ENCODE measurements around the gene CEACAM5. TPM values are rescaled to one million over a fixed set of nuclear protein-coding genes. Genes with fewer than 3 reads are reported as not detected.
A peak's percentile ranks its signal among the peaks of the same experiment; 100 is the strongest.

The CEACAM5 gene
- total RNA-seq, 1 experiment from 2014 or later, result 18.1 TPM

DNA sequence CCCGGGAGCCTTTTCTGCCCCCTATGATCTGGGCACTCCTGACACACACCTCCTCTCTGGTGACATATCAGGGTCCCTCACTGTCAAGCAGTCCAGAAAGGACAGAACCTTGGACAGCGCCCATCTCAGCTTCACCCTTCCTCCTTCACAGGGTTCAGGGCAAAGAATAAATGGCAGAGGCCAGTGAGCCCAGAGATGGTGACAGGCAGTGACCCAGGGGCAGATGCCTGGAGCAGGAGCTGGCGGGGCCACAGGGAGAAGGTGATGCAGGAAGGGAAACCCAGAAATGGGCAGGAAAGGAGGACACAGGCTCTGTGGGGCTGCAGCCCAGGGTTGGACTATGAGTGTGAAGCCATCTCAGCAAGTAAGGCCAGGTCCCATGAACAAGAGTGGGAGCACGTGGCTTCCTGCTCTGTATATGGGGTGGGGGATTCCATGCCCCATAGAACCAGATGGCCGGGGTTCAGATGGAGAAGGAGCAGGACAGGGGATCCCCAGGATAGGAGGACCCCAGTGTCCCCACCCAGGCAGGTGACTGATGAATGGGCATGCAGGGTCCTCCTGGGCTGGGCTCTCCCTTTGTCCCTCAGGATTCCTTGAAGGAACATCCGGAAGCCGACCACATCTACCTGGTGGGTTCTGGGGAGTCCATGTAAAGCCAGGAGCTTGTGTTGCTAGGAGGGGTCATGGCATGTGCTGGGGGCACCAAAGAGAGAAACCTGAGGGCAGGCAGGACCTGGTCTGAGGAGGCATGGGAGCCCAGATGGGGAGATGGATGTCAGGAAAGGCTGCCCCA lies 11.8 kb upstream of the CEACAM5 start:
- H3F3A ChIP-seq (ENCODE audit: insufficient read depth, low read depth), result no peaks in the 10 kb centered on the region
- no peak overlapping the region for H3K27ac ChIP-seq
- H3K9me2 ChIP-seq (ENCODE audit: insufficient read depth), result no peaks in the 10 kb centered on the region
- H4K20me1 ChIP-seq (ENCODE audit: insufficient read depth), result no peaks in the 10 kb centered on the region
- no peaks in the 10 kb centered on the region for H3K36me3 ChIP-seq (ENCODE audit: low read depth)
- H3K79me2 ChIP-seq (ENCODE audit: low read depth), result no peaks in the 10 kb centered on the region
- no peak overlapping the region for H3K4me3 ChIP-seq
- H3K27me3 ChIP-seq (ENCODE audit: insufficient read depth, low read depth), result peaks cover 8% of the 10 kb centered on the region; the same call in 1 of the 2 replicates
- no TSS peak for BruUV-seq (replicated peaks)
- no peaks in the 10 kb centered on the region for H3K4me1 ChIP-seq (replicated peaks; ENCODE audit: insufficient read depth)
- intact Hi-C loops (cut with micrococcal nuclease; ENCODE audit: unreplicated experiment), result no loop called here
- DNase-seq, result no peak
- no peak overlapping the region for H2AFZ ChIP-seq
- TF ChIP-seq, protein P1, sequence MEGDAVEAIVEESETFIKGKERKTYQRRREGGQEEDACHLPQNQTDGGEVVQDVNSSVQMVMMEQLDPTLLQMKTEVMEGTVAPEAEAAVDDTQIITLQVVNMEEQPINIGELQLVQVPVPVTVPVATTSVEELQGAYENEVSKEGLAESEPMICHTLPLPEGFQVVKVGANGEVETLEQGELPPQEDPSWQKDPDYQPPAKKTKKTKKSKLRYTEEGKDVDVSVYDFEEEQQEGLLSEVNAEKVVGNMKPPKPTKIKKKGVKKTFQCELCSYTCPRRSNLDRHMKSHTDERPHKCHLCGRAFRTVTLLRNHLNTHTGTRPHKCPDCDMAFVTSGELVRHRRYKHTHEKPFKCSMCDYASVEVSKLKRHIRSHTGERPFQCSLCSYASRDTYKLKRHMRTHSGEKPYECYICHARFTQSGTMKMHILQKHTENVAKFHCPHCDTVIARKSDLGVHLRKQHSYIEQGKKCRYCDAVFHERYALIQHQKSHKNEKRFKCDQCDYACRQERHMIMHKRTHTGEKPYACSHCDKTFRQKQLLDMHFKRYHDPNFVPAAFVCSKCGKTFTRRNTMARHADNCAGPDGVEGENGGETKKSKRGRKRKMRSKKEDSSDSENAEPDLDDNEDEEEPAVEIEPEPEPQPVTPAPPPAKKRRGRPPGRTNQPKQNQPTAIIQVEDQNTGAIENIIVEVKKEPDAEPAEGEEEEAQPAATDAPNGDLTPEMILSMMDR (conservative IDR thresholded peaks at IDR 0.05), result no peak
- no peak for TF ChIP-seq EZH2 (IDR thresholded peaks at IDR 0.05; ENCODE audit: low read depth)
- CTCF ChIA-PET, result no interaction called here
- POLR2A ChIA-PET (ENCODE audit: unreplicated experiment), result no interaction called here
- H3K9me3 ChIP-seq (ENCODE audit: insufficient read depth, low read depth), result no peaks in the 10 kb centered on the region
- no peak overlapping the region for H3K4me2 ChIP-seq

DNA sequence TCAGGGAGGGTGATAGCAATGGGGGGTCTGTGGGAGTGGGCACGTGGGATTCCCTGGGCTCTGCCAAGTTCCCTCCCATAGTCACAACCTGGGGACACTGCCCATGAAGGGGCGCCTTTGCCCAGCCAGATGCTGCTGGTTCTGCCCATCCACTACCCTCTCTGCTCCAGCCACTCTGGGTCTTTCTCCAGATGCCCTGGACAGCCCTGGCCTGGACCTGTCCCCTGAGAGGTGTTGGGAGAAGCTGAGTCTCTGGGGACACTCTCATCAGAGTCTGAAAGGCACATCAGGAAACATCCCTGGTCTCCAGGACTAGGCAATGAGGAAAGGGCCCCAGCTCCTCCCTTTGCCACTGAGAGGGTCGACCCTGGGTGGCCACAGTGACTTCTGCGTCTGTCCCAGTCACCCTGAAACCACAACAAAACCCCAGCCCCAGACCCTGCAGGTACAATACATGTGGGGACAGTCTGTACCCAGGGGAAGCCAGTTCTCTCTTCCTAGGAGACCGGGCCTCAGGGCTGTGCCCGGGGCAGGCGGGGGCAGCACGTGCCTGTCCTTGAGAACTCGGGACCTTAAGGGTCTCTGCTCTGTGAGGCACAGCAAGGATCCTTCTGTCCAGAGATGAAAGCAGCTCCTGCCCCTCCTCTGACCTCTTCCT lies 11.1 kb upstream of the CEACAM5 start:
- no peaks in the 10 kb centered on the region for H3K9me3 ChIP-seq (ENCODE audit: insufficient read depth, low read depth)
- H3K79me2 ChIP-seq (ENCODE audit: low read depth), result no peaks in the 10 kb centered on the region
- BruUV-seq (replicated peaks), result no TSS peak
- CTCF ChIA-PET, result no interaction called here
- no peaks in the 10 kb centered on the region for H3F3A ChIP-seq (ENCODE audit: insufficient read depth, low read depth)
- TF ChIP-seq, protein P1 (conservative IDR thresholded peaks at IDR 0.05), result no peak
- no peak for TF ChIP-seq EZH2 (IDR thresholded peaks at IDR 0.05; ENCODE audit: low read depth)
- POLR2A ChIA-PET (ENCODE audit: unreplicated experiment), result no interaction called here
- H3K4me1 ChIP-seq (replicated peaks; ENCODE audit: insufficient read depth), result 0 out of 2 replicates have a peak, but pooled peaks cover 6% of the 10 kb centered on the region
- no peak overlapping the region for H3K27ac ChIP-seq
- no peak overlapping the region for H2AFZ ChIP-seq
- H3K27me3 ChIP-seq (ENCODE audit: insufficient read depth, low read depth), result peaks cover 8% of the 10 kb centered on the region; the same call in 1 of the 2 replicates
- no peak for DNase-seq
- intact Hi-C loops (cut with micrococcal nuclease; ENCODE audit: unreplicated experiment), result no loop called here
- no peak overlapping the region for H3K4me3 ChIP-seq
- H3K4me2 ChIP-seq, result no peak overlapping the region
- H3K36me3 ChIP-seq (ENCODE audit: low read depth), result no peaks in the 10 kb centered on the region
- no peaks in the 10 kb centered on the region for H4K20me1 ChIP-seq (ENCODE audit: insufficient read depth)
- no peaks in the 10 kb centered on the region for H3K9me2 ChIP-seq (ENCODE audit: insufficient read depth)

DNA sequence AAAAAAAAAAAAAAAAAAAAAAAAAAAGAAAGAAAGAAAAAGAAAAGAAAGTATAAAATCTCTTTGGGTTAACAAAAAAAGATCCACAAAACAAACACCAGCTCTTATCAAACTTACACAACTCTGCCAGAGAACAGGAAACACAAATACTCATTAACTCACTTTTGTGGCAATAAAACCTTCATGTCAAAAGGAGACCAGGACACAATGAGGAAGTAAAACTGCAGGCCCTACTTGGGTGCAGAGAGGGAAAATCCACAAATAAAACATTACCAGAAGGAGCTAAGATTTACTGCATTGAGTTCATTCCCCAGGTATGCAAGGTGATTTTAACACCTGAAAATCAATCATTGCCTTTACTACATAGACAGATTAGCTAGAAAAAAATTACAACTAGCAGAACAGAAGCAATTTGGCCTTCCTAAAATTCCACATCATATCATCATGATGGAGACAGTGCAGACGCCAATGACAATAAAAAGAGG lies 9.6 kb upstream of the CEACAM5 start:
- Histone ChIP-seq H3K36me3 (ENCODE audit: low read depth) (no peaks in the 10 kb centered on the region), H3K27ac (no peak overlapping the region), H3K4me2 (no peak overlapping the region), H3K9me3 (ENCODE audit: insufficient read depth, low read depth) (no peaks in the 10 kb centered on the region), H3K4me3 (no peak overlapping the region), H3K27me3 (ENCODE audit: insufficient read depth, low read depth) (peaks cover 8% of the 10 kb centered on the region; the same call in 1 of the 2 replicates), H3K4me1 (replicated peaks; ENCODE audit: insufficient read depth) (0 out of 2 replicates have a peak, but pooled peaks cover 10% of the 10 kb centered on the region), H3K9me2 (ENCODE audit: insufficient read depth) (no peaks in the 10 kb centered on the region), H2AFZ (no peak overlapping the region), H3F3A (ENCODE audit: insufficient read depth, low read depth) (no peaks in the 10 kb centered on the region), H4K20me1 (ENCODE audit: insufficient read depth) (no peaks in the 10 kb centered on the region), H3K79me2 (ENCODE audit: low read depth) (no peaks in the 10 kb centered on the region)
- ChIA-PET POLR2A (ENCODE audit: unreplicated experiment) (no interaction called here), CTCF (no interaction called here)
- intact Hi-C loops (cut with micrococcal nuclease; ENCODE audit: unreplicated experiment), result no loop called here
- TF ChIP-seq, protein P1 (conservative IDR thresholded peaks at IDR 0.05), result no peak
- BruUV-seq (replicated peaks), result no TSS peak
- peak in 1 of 2 experiments; percentile 48 for DNase-seq

Data from PC-9 (cell line).